GM18499 (cell line): ENCODE results near the gene KCNK3.

Source experiments
- ATAC-seq: cut with Tn5 transposase; IDR thresholded peaks from one replicate; pipeline ENCODE4 v1.9.1; 2021; ENCODE audit warnings: moderate number of reproducible peaks; ENCODE audit not compliant: insufficient read depth, unreplicated experiment

KCNK3 gene

DNA sequence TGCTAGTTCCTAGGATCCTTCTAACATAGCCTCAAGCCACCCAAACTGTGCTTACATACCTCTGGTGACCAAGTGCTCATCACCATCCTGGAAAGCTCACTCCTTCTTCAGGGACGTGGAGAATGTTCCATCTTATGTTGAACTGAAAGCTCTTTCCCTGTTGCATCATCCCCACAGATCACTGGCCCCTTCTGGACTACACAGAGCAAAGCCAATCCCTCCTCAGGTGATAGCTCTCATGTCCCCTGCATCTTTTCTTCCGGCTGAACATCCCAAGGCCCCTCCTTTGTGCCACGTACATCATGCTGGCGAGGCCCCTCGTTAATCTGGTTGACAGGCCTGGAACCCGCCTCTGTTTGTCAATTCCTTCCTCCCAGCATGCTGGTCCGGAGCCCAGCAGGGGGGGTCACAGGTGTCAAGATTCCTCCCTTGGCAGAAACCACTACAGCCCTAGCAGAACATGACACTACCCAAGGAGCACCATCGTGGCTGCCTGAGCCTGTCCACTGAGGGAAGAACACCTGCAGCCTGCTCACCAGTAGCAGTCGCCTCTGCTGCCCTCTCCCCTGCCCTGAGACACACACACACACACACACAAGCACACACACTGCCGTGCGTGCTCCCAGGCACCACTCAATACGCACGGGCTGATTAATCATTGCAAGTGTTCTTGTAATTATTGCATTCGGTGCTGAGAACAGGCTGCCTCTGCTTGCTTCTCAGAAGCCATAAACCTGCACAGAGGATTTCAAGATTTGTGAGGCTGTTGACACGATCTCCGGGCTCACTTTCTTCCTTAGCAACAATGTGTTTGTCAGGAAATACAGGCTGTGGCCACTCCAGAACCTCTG lies 6.3 kb upstream of the KCNK3 start:
- no peak for ATAC-seq

DNA sequence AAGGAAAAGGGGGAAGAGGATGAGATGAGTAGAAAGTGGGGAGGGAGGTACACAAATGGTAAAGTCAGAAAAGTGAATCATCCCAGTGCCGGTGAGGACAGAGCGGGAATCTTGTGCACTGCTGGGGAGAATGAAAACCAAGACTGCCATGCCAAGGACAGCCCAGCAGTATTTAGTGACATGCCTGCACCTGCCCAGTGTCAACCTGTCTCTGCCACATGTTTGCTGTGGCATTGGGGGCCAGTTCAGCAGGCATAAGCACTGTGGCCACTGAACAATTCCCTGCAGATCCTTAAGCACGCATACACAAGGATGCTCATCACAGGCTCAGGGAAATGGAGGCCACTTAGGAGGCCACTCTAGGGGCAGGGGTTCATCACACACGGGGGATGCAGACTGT lies 5.2 kb upstream of the KCNK3 start:
- no peak for ATAC-seq

DNA sequence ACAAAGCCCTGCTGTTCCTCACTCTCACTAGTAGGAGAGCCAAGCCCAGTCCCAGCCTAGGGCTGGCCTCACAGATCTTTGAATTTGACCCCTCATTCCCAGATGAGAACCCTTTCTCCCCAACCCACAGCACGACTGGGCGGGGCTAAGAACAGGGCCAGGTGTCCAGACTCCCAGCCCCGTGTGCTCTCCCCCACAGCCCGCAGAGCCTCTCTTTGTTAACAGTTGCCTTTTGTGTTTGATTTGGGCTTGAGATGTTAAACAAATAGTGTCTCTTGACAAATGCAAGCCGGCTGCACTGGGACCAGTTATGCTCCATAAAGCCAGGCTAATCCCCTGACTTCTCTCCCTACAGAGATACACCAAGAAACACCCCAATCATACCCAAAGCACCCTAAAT lies 4.7 kb upstream of the KCNK3 start:
- no peak for ATAC-seq

GRCh38 chr2:26691161-26691560 lies 1.4 kb upstream of the KCNK3 start:
- no peak for ATAC-seq

DNA sequence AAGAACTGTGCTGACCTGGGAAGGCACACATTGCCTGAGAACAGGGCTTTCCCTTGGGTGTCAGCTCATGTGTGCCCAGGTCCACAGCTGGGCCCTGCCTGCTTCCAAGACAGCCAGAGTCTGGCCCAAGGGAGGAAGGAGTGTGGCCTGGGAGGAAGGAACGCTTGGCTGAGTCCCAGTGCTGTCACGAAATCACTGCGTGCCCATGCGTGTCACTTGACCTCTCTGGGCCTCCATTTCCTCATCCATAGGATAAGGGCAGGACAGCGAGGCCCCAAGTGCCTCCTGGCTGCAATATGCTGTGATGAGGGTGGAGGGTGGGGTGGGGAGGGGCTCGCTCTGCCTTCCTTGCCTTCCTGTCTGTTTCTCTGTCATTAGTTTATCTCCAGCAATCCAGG lies 642 bp upstream of the KCNK3 start:
- ATAC-seq, result no peak

DNA sequence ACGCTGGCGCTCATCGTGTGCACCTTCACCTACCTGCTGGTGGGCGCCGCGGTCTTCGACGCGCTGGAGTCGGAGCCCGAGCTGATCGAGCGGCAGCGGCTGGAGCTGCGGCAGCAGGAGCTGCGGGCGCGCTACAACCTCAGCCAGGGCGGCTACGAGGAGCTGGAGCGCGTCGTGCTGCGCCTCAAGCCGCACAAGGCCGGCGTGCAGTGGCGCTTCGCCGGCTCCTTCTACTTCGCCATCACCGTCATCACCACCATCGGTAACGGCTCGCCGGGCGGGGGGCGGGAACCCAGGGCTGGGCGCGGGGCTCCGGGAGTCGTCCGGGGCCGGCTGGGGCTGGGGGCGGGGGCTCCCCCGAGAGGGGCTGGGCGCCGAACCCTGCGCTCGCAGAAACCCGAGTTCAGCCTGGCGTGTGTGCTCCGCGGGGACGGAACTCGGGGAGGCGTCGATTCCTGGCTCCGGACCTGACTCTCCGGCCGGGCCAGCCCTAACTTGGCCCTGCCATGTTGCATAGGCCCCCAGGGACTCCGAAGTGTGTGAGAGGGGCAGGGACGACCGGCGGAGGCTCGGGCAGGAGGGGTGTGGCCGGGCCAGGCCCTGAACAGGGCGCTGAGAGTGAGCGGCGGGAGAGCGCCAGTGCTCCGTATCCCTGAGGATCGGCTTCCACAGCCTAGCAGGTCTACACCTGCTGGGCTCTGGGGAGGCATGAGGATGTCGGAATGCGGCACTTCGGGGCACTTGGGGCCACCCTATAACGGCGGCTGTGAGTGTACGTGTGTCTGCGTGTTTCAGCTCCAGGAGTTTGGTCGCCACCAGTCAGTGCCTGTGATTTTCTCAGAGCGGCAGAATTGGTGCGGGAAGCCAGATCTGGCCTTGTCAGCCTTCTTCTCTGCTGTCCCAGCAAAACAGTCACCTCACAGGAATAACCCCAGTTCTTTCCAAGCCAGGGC lies 651 bp downstream of the KCNK3 start:
- no peak for ATAC-seq

DNA sequence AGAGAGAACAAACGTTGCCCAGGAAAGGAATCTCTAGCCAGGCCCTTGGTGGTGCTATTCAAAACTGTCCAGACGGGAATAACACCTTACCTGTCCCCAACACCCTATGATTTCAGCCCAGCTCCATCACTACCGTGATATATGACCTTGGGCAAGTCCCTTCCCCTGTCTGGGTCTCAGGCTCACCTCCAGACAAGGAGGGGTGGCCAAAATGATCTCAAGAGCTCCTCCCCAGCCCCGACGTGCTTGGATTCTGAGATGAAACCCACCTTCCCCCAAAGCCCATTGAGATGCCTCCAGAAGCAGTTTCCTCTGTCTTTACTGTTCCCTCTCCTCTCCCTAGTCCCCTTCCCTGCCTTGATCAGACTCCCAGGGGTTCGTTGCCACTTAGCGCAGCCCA lies 1.5 kb downstream of the KCNK3 start:
- ATAC-seq, result no peak

DNA sequence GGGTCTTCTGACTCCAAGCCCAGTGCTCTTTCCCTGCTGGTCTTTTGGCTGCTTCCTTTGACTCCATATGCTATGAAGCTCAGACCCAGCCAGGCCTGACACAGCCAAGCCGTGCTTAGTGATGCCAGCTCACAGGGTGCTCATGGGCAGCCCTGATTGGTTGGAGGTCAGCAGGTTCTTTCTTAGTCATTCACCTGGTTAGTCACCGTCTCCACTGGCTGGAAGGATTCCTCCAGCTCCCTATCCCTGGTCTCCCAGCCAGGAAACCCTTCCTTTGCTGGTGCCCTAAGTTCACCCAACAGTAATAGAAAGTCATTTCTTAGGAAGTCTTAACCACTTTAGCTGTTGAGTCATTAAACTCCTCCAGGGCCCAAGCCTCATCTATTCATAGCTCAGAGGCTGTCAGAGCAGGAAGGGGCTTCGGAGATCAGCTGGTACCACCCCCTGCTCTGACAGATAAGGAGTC lies 3.9 kb downstream of the KCNK3 start:
- no peak for ATAC-seq

DNA sequence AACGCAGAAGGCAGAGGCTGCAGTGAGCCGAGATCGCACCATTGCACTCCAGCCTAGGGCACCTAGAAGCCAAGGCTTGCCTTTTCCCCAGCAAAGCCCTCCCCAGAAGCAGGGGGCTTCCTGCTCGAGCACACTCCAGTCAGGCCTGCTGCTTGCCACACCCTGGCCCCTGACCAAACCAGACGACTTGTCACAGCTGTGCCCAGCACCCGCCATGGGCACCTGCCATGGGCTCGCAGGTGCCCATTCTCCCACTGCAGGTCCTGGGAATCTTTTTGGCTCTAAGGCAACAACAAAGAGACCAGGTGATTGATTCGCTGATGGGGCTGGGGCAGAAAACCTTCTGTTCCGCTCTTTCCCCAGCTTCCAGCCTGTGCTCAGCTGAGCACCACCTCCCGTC lies 4.9 kb downstream of the KCNK3 start:
- no peak for ATAC-seq

GRCh38 chr2:26699295-26699694 lies 6.8 kb downstream of the KCNK3 start:
- ATAC-seq, result no peak

GRCh38 chr2:26700078-26700477 lies 7.6 kb downstream of the KCNK3 start:
- ATAC-seq, result no peak

GRCh38 chr2:26701596-26701995 lies 9.1 kb downstream of the KCNK3 start:
- no peak for ATAC-seq

DNA sequence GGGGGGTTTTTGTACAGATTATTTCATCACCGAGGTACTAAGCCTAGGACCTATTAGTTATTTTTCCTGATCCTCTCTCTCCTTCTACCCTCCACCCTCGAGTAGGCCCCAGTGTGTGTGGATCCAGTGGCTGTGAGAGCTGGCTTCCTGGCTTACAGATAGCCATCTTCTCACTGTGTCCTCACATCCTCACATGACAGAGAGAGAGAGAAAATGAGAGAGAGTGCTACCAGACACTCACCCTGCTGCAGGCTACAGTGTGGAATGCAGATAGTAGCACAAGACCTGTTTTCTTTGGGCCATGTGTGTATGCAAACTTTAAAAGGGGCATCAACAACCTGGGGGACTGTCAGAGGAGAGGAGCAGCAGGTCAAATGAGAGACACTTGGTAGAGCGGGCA lies 9.5 kb downstream of the KCNK3 start:
- no peak for ATAC-seq

GRCh38 chr2:26704441-26704977 lies 12.0 kb downstream of the KCNK3 start:
- no peak for ATAC-seq

DNA sequence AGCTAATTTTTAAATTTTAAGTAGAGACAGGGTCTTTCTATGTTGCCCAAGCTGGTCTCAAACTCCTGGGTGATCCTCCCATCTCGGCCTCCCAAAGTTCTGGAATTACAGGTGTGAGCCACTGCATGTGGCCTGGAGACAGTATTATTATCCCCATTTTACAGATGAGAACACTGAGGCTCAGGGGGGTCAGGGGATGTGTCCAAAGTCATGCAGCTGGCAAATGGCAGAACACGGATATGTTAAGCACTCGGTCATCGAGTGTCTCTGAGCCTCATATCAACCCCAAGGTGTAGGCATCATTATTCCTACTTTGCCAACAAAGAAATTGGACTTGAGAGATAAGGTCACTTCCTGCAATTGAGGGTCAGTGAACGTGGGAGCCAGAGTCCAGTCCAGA lies 12.6 kb downstream of the KCNK3 start:
- no peak for ATAC-seq

GRCh38 chr2:26706093-26706492 lies 13.6 kb downstream of the KCNK3 start:
- ATAC-seq, result no peak

DNA sequence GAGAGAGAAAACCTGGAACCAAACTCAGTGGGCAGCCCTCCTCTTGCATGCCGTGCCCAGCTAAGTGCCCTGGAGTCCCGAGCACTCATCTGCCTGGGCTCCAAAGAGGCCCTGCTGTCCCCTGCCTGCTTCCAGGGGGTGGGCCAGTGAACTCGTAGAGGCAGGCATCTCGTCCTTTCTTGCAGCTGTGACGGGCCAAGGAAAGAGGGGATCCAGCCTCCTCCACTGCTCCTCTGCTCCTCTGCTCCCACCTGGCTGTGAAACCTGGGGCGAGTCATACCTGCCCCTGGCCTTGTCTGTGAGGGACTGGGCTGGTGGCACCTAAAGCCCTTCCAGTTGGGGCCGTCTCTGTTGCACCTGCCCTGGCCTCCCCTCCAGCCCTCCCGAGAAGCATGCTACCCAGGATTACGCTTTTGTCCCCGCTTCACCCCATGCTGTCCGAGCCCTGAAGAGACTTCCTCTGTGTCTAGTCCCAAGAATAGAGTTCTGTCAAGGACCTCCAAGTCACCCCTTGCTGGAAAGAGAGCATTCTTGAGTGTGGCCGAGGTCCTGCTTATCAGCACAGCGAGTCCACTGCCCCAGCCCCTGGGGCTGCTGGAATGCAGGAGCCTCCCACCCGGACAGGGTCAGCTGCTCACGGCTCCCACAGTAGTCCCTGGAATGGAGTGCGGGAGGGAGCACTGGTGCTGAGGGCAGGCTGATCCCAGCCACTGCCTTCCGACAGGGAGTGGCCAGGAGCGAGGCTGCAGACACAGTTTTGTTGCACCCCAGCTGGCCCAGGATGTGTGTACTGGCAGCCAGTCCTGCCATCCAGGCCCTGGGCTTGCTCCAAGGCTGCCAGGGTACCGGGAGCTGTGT lies 14.3 kb downstream of the KCNK3 start:
- ATAC-seq, result no peak

DNA sequence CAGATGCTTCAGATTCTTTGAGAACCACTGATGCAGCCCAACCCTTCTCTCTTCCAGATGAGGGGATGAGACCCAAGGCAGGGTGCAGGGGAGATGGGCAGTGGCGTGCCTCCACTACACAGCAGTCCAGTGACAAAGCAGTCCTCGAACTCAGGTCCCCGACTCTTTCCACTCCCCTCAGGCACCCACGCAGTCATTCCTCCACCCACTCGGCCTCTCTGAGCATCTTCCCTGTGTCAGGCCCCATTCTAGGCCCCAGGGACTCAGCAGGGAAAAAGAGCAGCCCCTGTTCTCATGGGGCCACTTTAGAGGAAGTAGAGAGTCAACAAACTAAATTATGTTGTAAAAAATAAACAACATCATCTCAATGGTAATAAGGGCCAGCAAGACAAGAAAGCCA lies 15.2 kb downstream of the KCNK3 start:
- ATAC-seq, result no peak

DNA sequence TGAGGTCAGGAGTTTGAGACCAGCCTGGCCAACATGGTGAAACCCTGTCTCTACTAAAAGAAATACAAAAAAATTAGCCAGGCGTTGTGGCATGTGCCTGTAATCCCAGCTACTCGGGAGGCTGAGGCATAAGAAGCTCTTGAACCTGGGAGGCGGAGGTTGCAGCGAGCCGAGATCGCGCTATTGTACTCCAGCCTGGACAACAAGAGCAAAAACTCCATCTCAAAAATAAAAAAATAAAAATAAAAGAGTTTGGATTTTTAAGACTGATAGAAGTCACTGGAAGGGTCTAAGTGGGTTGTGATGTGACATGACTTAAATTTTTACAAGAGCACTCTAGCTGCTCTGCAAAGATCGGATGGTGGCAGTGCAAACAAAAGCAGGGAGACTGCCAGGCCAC lies 15.9 kb downstream of the KCNK3 start:
- ATAC-seq, result no peak
